Sigmoid colon (tissue), 4 donors: ENCODE results near the gene AKAP1.

ENCODE experiments used
- CTCF ChIP-seq, 4 experiments: fragments of 450-650 bp in 3 of 4; fragments of 200-600 bp in 1 of 4; IDR thresholded peaks; one replicate each; pipeline ENCODE4 v1.5.1; 2016 to 2019; ENCODE audit warnings: antibody characterized with exemption in 4 of 4, mild to moderate bottlenecking in 3 of 4, moderate library complexity in 2 of 4
- EP300 ChIP-seq, 4 donors: sonication (generic); formaldehyde crosslinking; IDR thresholded peaks; one replicate each; pipeline ENCODE4 v1.6.1; 2017; ENCODE audit warnings: antibody characterized with exemption in 4 of 4
- POLR2A ChIP-seq, 2 donors: fragments of 450-650 bp; IDR thresholded peaks; one replicate each; pipeline ENCODE4 v1.6.1; 2016; ENCODE audit warnings: antibody characterized with exemption in 2 of 2, mild to moderate bottlenecking in 2 of 2, moderate library complexity in 2 of 2
- POLR2AphosphoS5 ChIP-seq, 4 donors: sonication (generic); formaldehyde crosslinking; IDR thresholded peaks; one replicate each; pipeline ENCODE4 v1.6.1; 2017; ENCODE audit warnings: antibody characterized with exemption in 4 of 4

- TF ChIP-seq CTCF (IDR thresholded peaks at IDR 0.05) (no peak), POLR2AphosphoS5 (IDR thresholded peaks at IDR 0.05) (no peak), EP300 (IDR thresholded peaks at IDR 0.05) (no peak), POLR2A (IDR thresholded peaks at IDR 0.05) (no peak)
Observed at GRCh38 chr17:57080718-57081117, 4.3 kb upstream of the AKAP1 start.
